H9 (cell line): ENCODE measurements around the gene MYH9. TPM values are rescaled to one million over a fixed set of nuclear protein-coding genes. Genes with fewer than 3 reads are reported as not detected.

Experiments
- DNase-seq: peaks from one replicate; pipeline ENCODE4 v3.0.0-alpha.2; 2017
- H2AFZ ChIP-seq: one replicate; pipeline ENCODE4 v1.6.1; 2013; ENCODE audit warnings: mild to moderate bottlenecking, low read length, control low read depth, moderate library complexity
- H2AK5ac ChIP-seq: 2 replicates; pipeline ENCODE4 v1.6.1; 2013; ENCODE audit warnings: low read length, control low read depth, mixed read lengths; ENCODE audit not compliant: insufficient read length
- H2BK120ac ChIP-seq: one replicate; pipeline ENCODE4 v1.6.1; 2013; ENCODE audit warnings: low read depth, mild to moderate bottlenecking, low read length, control low read depth, inconsistent platforms; ENCODE audit not compliant: poor library complexity, severe bottlenecking
- H2BK12ac ChIP-seq: 2 replicates; pipeline ENCODE4 v1.6.1; 2013; ENCODE audit warnings: low read length, control low read depth, mixed read lengths, low read depth; ENCODE audit not compliant: insufficient read length
- H2BK15ac ChIP-seq: 2 replicates; pipeline ENCODE4 v1.6.1; 2013; ENCODE audit warnings: low read depth, low read length, control low read depth
- H2BK20ac ChIP-seq: one replicate; pipeline ENCODE4 v1.6.1; 2013; ENCODE audit warnings: low read depth, mild to moderate bottlenecking, low read length, control low read depth, inconsistent platforms; ENCODE audit not compliant: poor library complexity, severe bottlenecking
- H2BK5ac ChIP-seq: 2 replicates; pipeline ENCODE4 v1.6.1; 2013; ENCODE audit warnings: low read length, control low read depth, mixed read lengths; ENCODE audit not compliant: insufficient read length
- H3K14ac ChIP-seq: 2 replicates; pipeline ENCODE4 v1.6.1; 2013; ENCODE audit warnings: low read length, control low read depth; ENCODE audit not compliant: insufficient read depth
- H3K18ac ChIP-seq: 2 replicates; pipeline ENCODE4 v1.6.1; 2013; ENCODE audit warnings: low read depth, mild to moderate bottlenecking, mixed read lengths, low read length, control low read depth; ENCODE audit not compliant: insufficient read length
- H3K23ac ChIP-seq: 2 replicates; pipeline ENCODE4 v1.6.1; 2013; ENCODE audit warnings: low read length, control low read depth, mixed read lengths, low read depth; ENCODE audit not compliant: insufficient read length
- H3K23me2 ChIP-seq: 2 replicates; pipeline ENCODE4 v1.6.1; 2013; ENCODE audit warnings: low read depth, mild to moderate bottlenecking, mixed read lengths, low read length, control low read depth; ENCODE audit not compliant: insufficient read length, poor library complexity, severe bottlenecking
- H3K27ac ChIP-seq: 2 replicates; pipeline ENCODE4 v1.5.1; 2013; ENCODE audit warnings: low read length, control low read depth, mixed read lengths, low read depth; ENCODE audit not compliant: insufficient read length
- H3K27me3 ChIP-seq: 2 replicates; pipeline ENCODE4 v1.6.1; 2013; ENCODE audit warnings: low read length, control low read depth, inconsistent platforms; ENCODE audit not compliant: insufficient read depth
- H3K4ac ChIP-seq: 2 replicates; pipeline ENCODE4 v1.6.1; 2013; ENCODE audit warnings: low read depth, mild to moderate bottlenecking, control low read depth, inconsistent platforms, low read length, moderate library complexity
- H3K4me1 ChIP-seq: 2 replicates; pipeline ENCODE4 v1.6.1; 2013; ENCODE audit warnings: low read length, control low read depth, inconsistent platforms; ENCODE audit not compliant: insufficient read depth
- H3K4me2 ChIP-seq: 2 replicates; pipeline ENCODE4 v1.6.1; 2013; ENCODE audit warnings: low read length, control low read depth, mixed read lengths; ENCODE audit not compliant: insufficient read length, insufficient read depth
- H3K56ac ChIP-seq: 2 replicates; pipeline ENCODE4 v1.6.1; 2013; ENCODE audit warnings: low read depth, mild to moderate bottlenecking, mixed read lengths, low read length, control low read depth; ENCODE audit not compliant: insufficient read length
- H3K79me1 ChIP-seq: 2 replicates; pipeline ENCODE4 v1.6.1; 2013; ENCODE audit warnings: low read depth, mild to moderate bottlenecking, moderate library complexity, low read length, control low read depth, inconsistent platforms; ENCODE audit not compliant: insufficient read depth, poor library complexity, severe bottlenecking
- H3K79me2 ChIP-seq: 2 replicates; pipeline ENCODE4 v1.6.1; 2013; ENCODE audit warnings: low read length, control low read depth, inconsistent platforms; ENCODE audit not compliant: insufficient read depth
- H3K9ac ChIP-seq: 2 replicates; pipeline ENCODE4 v1.6.1; 2013; ENCODE audit warnings: low read length, control low read depth, mixed read lengths; ENCODE audit not compliant: insufficient read length; ENCODE audit errors: extremely low read depth
- H3K9me3 ChIP-seq: one replicate; pipeline ENCODE4 v1.6.1; 2013; ENCODE audit warnings: low read depth, low read length, inconsistent platforms; ENCODE audit not compliant: control insufficient read depth
- H3T11ph ChIP-seq: one replicate; pipeline ENCODE4 v1.6.1; 2013; ENCODE audit warnings: mild to moderate bottlenecking, low read length, control low read depth, inconsistent platforms
- H4K20me1 ChIP-seq: one replicate; pipeline ENCODE4 v1.6.1; 2013; ENCODE audit not compliant: control insufficient read depth, insufficient read length, insufficient read depth
- H4K5ac ChIP-seq: 2 replicates; pipeline ENCODE4 v1.6.1; 2013; ENCODE audit warnings: low read depth, mild to moderate bottlenecking, mixed read lengths, low read length, control low read depth; ENCODE audit not compliant: insufficient read length
- H4K8ac ChIP-seq: replicated peaks from 2 replicates; pipeline ENCODE4 v1.6.1; 2013; ENCODE audit warnings: low read length, control low read depth, mixed read lengths, low read depth; ENCODE audit not compliant: insufficient read length
- H4K91ac ChIP-seq: 2 replicates; pipeline ENCODE4 v1.6.1; 2013; ENCODE audit warnings: low read depth, mild to moderate bottlenecking, moderate library complexity, mixed read lengths, low read length, control low read depth; ENCODE audit not compliant: insufficient read length
- H3K27ac Mint-ChIP-seq, 3 experiments: 2 replicates in 2 of 3; 3 replicates in 1 of 3; pipeline ENCODE4 v1.8.0; 2020 to 2021; ENCODE audit warnings: mixed read lengths in 3 of 3, mild to moderate bottlenecking in 1 of 3, moderate library complexity in 1 of 3
- H3K27me3 Mint-ChIP-seq: 2 replicates; pipeline ENCODE4 v1.8.0; 2021; ENCODE audit warnings: low read depth, mild to moderate bottlenecking, moderate library complexity, mixed read lengths
- H3K36me3 Mint-ChIP-seq, 3 experiments: 2 replicates in 2 of 3; 3 replicates in 1 of 3; pipeline ENCODE4 v1.8.0; 2020 to 2021; ENCODE audit warnings: low read depth in 3 of 3, mixed read lengths in 3 of 3; ENCODE audit not compliant: insufficient read depth in 1 of 3
- H3K4me1 Mint-ChIP-seq, 2 experiments: 2 replicates each; pipeline ENCODE4 v1.8.0; 2020; ENCODE audit warnings: mixed read lengths in 2 of 2
- H3K4me3 Mint-ChIP-seq, 2 experiments: 2 replicates in 1 of 2; 3 replicates in 1 of 2; pipeline ENCODE4 v1.8.0; 2020 to 2021; ENCODE audit warnings: mild to moderate bottlenecking in 2 of 2, mixed read lengths in 2 of 2, moderate library complexity in 1 of 2
- H3K9me3 Mint-ChIP-seq, 2 experiments: 2 replicates in 1 of 2; 3 replicates in 1 of 2; pipeline ENCODE4 v1.8.0; 2020; ENCODE audit warnings: mild to moderate bottlenecking in 2 of 2, mixed read lengths in 2 of 2, moderate library complexity in 1 of 2
- WGBS: extraction: QIAGEN DNeasy Blood & Tissue Kit; methylation state at CpG from one replicate; pipeline ENCODE4 v1.1.7; 2013; ENCODE audit warnings: missing lambda C conversion rate, low lambda C conversion rate, mixed read lengths; ENCODE audit not compliant: insufficient read length; ENCODE audit errors: extremely low coverage; 5-methylcytosine and 5-hydroxymethylcytosine counted together
- total RNA-seq: library from RNA; stranded (reverse); gene quantifications from 2 replicates; pipeline ENCODE4 v1.2.1, GENCODE V29; 2021
- TF ChIP-seq, protein P1 (sequence below): fragments of 200-600 bp; sonication (generic); conservative IDR thresholded peaks from 3 replicates; pipeline ENCODE4 v1.8.0; 2021; ENCODE audit warnings: antibody characterized with exemption, mild to moderate bottlenecking

MYH9 gene
- total RNA-seq, 1 experiment from 2014 or later = 266 TPM

DNA sequence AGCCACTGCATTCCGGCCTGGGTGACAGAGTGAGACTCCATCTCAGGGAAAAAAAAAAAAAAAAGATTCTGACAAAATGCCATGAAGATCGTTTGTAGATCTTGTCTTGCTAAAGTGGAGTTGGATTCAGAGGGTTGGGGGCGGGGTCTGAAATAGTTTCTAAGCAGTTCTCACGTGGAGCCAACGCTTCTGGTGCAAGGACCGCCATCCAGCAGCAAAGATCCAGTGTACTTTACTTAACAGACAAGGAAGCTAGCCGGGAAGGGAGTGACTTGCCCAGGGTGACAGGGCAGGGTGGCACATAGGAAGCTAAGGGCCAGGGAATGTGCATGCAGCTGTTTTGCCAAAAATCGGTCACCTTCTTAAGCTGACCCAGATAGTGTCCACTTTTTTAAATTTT lies 107.4 kb downstream of the MYH9 start:
- H3K79me1 ChIP-seq = no peaks in the 10 kb centered on the region
- no peak overlapping the region for H2BK5ac ChIP-seq
- no peak overlapping the region for H3K4me2 ChIP-seq
- no peak overlapping the region for H3K27ac ChIP-seq
- no peak overlapping the region for H3K14ac ChIP-seq
- no peaks in the 10 kb centered on the region for H3K23me2 ChIP-seq
- no peaks in the 10 kb centered on the region for H4K20me1 ChIP-seq
- WGBS = no CpG with 5 or more reads among the region's 8 CpGs
- H3K27ac Mint-ChIP-seq = 0 out of 7 replicates have a peak overlapping the region, but pooled peaks of 1 of the 3 experiments have one; percentile 55
- no peak overlapping the region for H4K8ac ChIP-seq
- no peak overlapping the region for H2BK120ac ChIP-seq
- H3K79me2 ChIP-seq = no peaks in the 10 kb centered on the region
- no peak overlapping the region for H2BK15ac ChIP-seq
- no peak overlapping the region for H3K4ac ChIP-seq
- DNase-seq = no peak
- H2BK12ac ChIP-seq = no peak overlapping the region
- no peaks in the 10 kb centered on the region for H3K9me3 Mint-ChIP-seq
- H3T11ph ChIP-seq = no peak overlapping the region
- H3K9ac ChIP-seq = no peak overlapping the region
- no peaks in the 10 kb centered on the region for H3K4me1 ChIP-seq
- H3K23ac ChIP-seq = no peak overlapping the region
- H2BK20ac ChIP-seq = no peak overlapping the region
- peaks cover 21 to 54% (median 43%) of the 10 kb centered on the region in 3 experiments; a peak in 6 of 7 replicates for H3K36me3 Mint-ChIP-seq
- H3K27me3 ChIP-seq = no peaks in the 10 kb centered on the region
- H3K9me3 ChIP-seq = no peaks in the 10 kb centered on the region
- H4K5ac ChIP-seq = no peak overlapping the region
- H3K4me1 Mint-ChIP-seq = peaks cover 11% of the 10 kb centered on the region in 2 experiments
- H3K56ac ChIP-seq = no peak overlapping the region
- no peak overlapping the region for H2AK5ac ChIP-seq
- no peaks in the 10 kb centered on the region for H3K27me3 Mint-ChIP-seq
- no peak overlapping the region for H3K4me3 Mint-ChIP-seq
- no peak overlapping the region for H4K91ac ChIP-seq
- no peak overlapping the region for H3K18ac ChIP-seq
- TF ChIP-seq, protein P1, sequence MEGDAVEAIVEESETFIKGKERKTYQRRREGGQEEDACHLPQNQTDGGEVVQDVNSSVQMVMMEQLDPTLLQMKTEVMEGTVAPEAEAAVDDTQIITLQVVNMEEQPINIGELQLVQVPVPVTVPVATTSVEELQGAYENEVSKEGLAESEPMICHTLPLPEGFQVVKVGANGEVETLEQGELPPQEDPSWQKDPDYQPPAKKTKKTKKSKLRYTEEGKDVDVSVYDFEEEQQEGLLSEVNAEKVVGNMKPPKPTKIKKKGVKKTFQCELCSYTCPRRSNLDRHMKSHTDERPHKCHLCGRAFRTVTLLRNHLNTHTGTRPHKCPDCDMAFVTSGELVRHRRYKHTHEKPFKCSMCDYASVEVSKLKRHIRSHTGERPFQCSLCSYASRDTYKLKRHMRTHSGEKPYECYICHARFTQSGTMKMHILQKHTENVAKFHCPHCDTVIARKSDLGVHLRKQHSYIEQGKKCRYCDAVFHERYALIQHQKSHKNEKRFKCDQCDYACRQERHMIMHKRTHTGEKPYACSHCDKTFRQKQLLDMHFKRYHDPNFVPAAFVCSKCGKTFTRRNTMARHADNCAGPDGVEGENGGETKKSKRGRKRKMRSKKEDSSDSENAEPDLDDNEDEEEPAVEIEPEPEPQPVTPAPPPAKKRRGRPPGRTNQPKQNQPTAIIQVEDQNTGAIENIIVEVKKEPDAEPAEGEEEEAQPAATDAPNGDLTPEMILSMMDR = no peak
- H2AFZ ChIP-seq = no peak overlapping the region
